Right lobe of liver (tissue), 4 donors: Measurements from ENCODE around the gene TAF11L14.
"Not testable (repeated sequence)": the region's sequence is repeated elsewhere in the genome, so short reads cannot be mapped to it uniquely, and the experiment has no call there.

Experiments used
- CTCF ChIP-seq, 4 donors: fragments of 200-600 bp in 3 of 4; fragments of 450-650 bp in 1 of 4; IDR thresholded peaks; one replicate each; pipeline versions ENCODE4 v1.5.1 to v1.8.0; 2016 to 2022; ENCODE audit warnings: antibody characterized with exemption in 4 of 4, mild to moderate bottlenecking in 2 of 4
- POLR2A ChIP-seq: fragments of 450-650 bp; IDR thresholded peaks from one replicate; pipeline ENCODE4 v1.6.1; 2017; ENCODE audit warnings: antibody characterized with exemption, mild to moderate bottlenecking
- donor health status: DM: no; HTN: no; CAD: no.
- donor health status: DM: no; HTN: no; CAD: no.
- donor health status: DM: no; HTN: yes; CAD: no.

GRCh38 chr5:17597728-17598127 is 36.5 kb upstream of the TAF11L14 start, which contains the start of gene TAF11L10:
- TF ChIP-seq POLR2A; CTCF (IDR thresholded peaks at IDR 0.05): not testable (repeated sequence)
